A549 (cell line): ENCODE data around the gene PRDM12. TPM values are rescaled to one million over a fixed set of nuclear protein-coding genes. Genes with fewer than 3 reads are reported as not detected.

Source experiments
- ATAC-seq, 2 experiments: fragments of 200-7000 bp in 1 of 2; fragments of >200 bp in 1 of 2; cut with Nextera tagmentation in 1 of 2; cut with Tn5 transposase in 1 of 2; 3 replicates each; pipeline versions ENCODE4 v1.8.0 to v1.9.1; 2018 to 2020; ENCODE audit warnings: mild to moderate bottlenecking in 1 of 2, moderate library complexity in 1 of 2
- CTCF ChIA-PET: fragments of 300-600 bp; sonication (Branson Sonifier 250); formaldehyde crosslinking; extraction: SDS; loops from one replicate; lab custom pipeline; 2021; ENCODE audit warnings: antibody characterized with exemption, inconsistent platforms; lab: Yijun Ruan, JAX
- POLR2A ChIA-PET: fragments of 350-600 bp; formaldehyde crosslinking; extraction: SDS; loops from one replicate; lab custom pipeline; 2021; ENCODE audit warnings: antibody characterized with exemption, inconsistent platforms; lab: Yijun Ruan, JAX
- DNase-seq, 2 experiments: peaks; one replicate each; pipeline versions ENCODE4 v3.0.0 to v3.0.0-alpha.2; 2011 to 2016; ENCODE audit warnings: low read depth in 1 of 2, low spot score in 1 of 2
- FAIRE-seq: peaks from 2 replicates; lab custom pipeline; 2011; peaks lifted over from hg19 to GRCh38; lab: Jason Lieb, UNC
- H3K27ac ChIP-seq, 2 experiments: fragments of >200 bp; sonication (Bioruptor Twin); formaldehyde crosslinking; 3 replicates each; pipeline ENCODE4 v1.5.1; 2016 to 2017
- H3K4me1 ChIP-seq: fragments of >200 bp; sonication (Bioruptor Twin); formaldehyde crosslinking; 3 replicates; pipeline ENCODE4 v1.6.1; 2016
- H3K4me2 ChIP-seq: fragments of >200 bp; sonication (Bioruptor Twin); formaldehyde crosslinking; 3 replicates; pipeline ENCODE4 v1.6.1; 2016
- H3K4me3 ChIP-seq: fragments of >200 bp; sonication (Bioruptor Twin); formaldehyde crosslinking; 3 replicates; pipeline ENCODE4 v1.5.1; 2016
- H3K9me3 ChIP-seq: fragments of >200 bp; sonication (Bioruptor Twin); formaldehyde crosslinking; 3 replicates; pipeline ENCODE4 v1.6.1; 2016
- BHLHE40 ChIP-seq: IDR thresholded peaks from 2 replicates; pipeline ENCODE4 v1.6.1; 2012; ENCODE audit warnings: low read depth, low read length, inconsistent platforms
- CBX8 ChIP-seq: fragments of 200-600 bp; sonication (generic); IDR thresholded peaks from 2 replicates; pipeline ENCODE4 v1.6.1; 2016
- CHD2 ChIP-seq: fragments of 150-350 bp; IDR thresholded peaks from 2 replicates; pipeline ENCODE4 v1.6.1; 2014; ENCODE audit warnings: low read length; ENCODE audit not compliant: partially characterized antibody
- EHF ChIP-seq: fragments of 250-450 bp; sonication (Bioruptor Pico); IDR thresholded peaks from 2 replicates; pipeline ENCODE4 v1.5.0; 2020; ENCODE audit warnings: mild to moderate bottlenecking
- ESRRA ChIP-seq: fragments of 150-350 bp; IDR thresholded peaks from 2 replicates; pipeline ENCODE4 v1.6.1; 2014; ENCODE audit warnings: mild to moderate bottlenecking, low read length, borderline replicate concordance
- FOSB ChIP-seq: fragments of 250-450 bp; sonication (Bioruptor Pico); IDR thresholded peaks from 2 replicates; pipeline ENCODE4 v1.5.0; 2020; ENCODE audit warnings: mild to moderate bottlenecking, moderate library complexity
- HDAC2 ChIP-seq: fragments of 200-600 bp; sonication (generic); IDR thresholded peaks from 2 replicates; pipeline ENCODE4 v1.6.1; 2016
- HOXB13 ChIP-seq: fragments of 250-450 bp; sonication (Bioruptor Pico); IDR thresholded peaks from 2 replicates; pipeline ENCODE4 v1.5.0; 2020; ENCODE audit warnings: low read depth, mild to moderate bottlenecking, moderate library complexity
- JUN ChIP-seq, 2 experiments: fragments of >200 bp; sonication (Bioruptor Twin); formaldehyde crosslinking; IDR thresholded peaks; 2 replicates in 1 of 2; 3 replicates in 1 of 2; pipeline ENCODE4 v1.6.1; 2016 to 2017
- KDM5A ChIP-seq: fragments of 200-600 bp; sonication (generic); IDR thresholded peaks from 2 replicates; pipeline ENCODE4 v1.6.1; 2016; ENCODE audit warnings: antibody characterized with exemption, mild to moderate bottlenecking
- MAZ ChIP-seq: fragments of 150-350 bp; IDR thresholded peaks from 2 replicates; pipeline ENCODE4 v1.6.1; 2014; ENCODE audit warnings: antibody characterized with exemption, low read depth, low read length, borderline replicate concordance
- MYC ChIP-seq: IDR thresholded peaks from 2 replicates; pipeline ENCODE4 v1.6.1; 2012; ENCODE audit warnings: mild to moderate bottlenecking, inconsistent platforms, low read length, improper control_type of control experiment, borderline replicate concordance
- NFE2L2 ChIP-seq: fragments of 150-350 bp; conservative IDR thresholded peaks from 2 replicates; pipeline ENCODE4 v1.6.1; 2014; ENCODE audit warnings: low read length
- NR3C1 ChIP-seq: fragments of >200 bp; sonication (Bioruptor Twin); formaldehyde crosslinking; IDR thresholded peaks from 3 replicates; pipeline ENCODE4 v1.6.1; 2017
- PHF8 ChIP-seq: fragments of 200-600 bp; sonication (generic); IDR thresholded peaks from 2 replicates; pipeline ENCODE4 v1.6.1; 2016; ENCODE audit warnings: low read depth, mild to moderate bottlenecking, antibody characterized with exemption, moderate library complexity, borderline replicate concordance
- POLR2A ChIP-seq: IDR thresholded peaks from 2 replicates; pipeline ENCODE4 v1.6.1; 2012; ENCODE audit warnings: mild to moderate bottlenecking, low read length
- RAD21 ChIP-seq, 2 experiments: fragments of >200 bp in 1 of 2; sonication (Bioruptor Twin) in 1 of 2; formaldehyde crosslinking in 1 of 2; IDR thresholded peaks in 1 of 2; conservative IDR thresholded peaks in 1 of 2; 2 replicates in 1 of 2; 3 replicates in 1 of 2; pipeline ENCODE4 v1.6.1; 2012 to 2018; ENCODE audit warnings: inconsistent platforms in 1 of 2
- RARB ChIP-seq: fragments of 250-450 bp; sonication (Bioruptor Pico); IDR thresholded peaks from 2 replicates; pipeline ENCODE4 v1.8.0; 2021; ENCODE audit warnings: mild to moderate bottlenecking, moderate library complexity
- RCOR1 ChIP-seq: fragments of 150-350 bp; IDR thresholded peaks from 2 replicates; pipeline ENCODE4 v1.6.1; 2014; ENCODE audit warnings: antibody characterized with exemption, low read length, low read depth
- SMC3 ChIP-seq: fragments of >200 bp; sonication (Bioruptor Twin); formaldehyde crosslinking; IDR thresholded peaks from 3 replicates; pipeline ENCODE4 v1.6.1; 2018; ENCODE audit warnings: inconsistent platforms
- TFCP2L1 ChIP-seq: fragments of 250-450 bp; sonication (Bioruptor Pico); IDR thresholded peaks from 2 replicates; pipeline ENCODE4 v1.5.0; 2021; ENCODE audit warnings: mild to moderate bottlenecking
- WGBS: methylation state at CpG from one replicate; pipeline ENCODE4 v1.1.6; 2017; ENCODE audit errors: missing lambda C conversion rate; 5-methylcytosine and 5-hydroxymethylcytosine counted together
- polyA plus RNA-seq, 4 experiments: library from polyadenylated mRNA; depleted of rRNA in 3 of 4; stranded (reverse); fragments of >200 nt; fragmentation: RNase III in 1 of 4; extraction: RNeasy Plus Mini Kit Qiagen cat#74134 plus additional on column Dnase treatment in 1 of 4; gene quantifications; 2 replicates in 3 of 4; 3 replicates in 1 of 4; pipeline ENCODE4 v1.2.3, GENCODE V29; 2011 to 2017
- TF ChIP-seq, protein P1 (sequence below): IDR thresholded peaks from 2 replicates; pipeline ENCODE4 v1.6.1; 2012; ENCODE audit warnings: low read depth, borderline replicate concordance
- TF ChIP-seq, protein P2 (sequence below): fragments of >200 bp; sonication (Bioruptor Twin); formaldehyde crosslinking; IDR thresholded peaks from 2 replicates; pipeline ENCODE4 v1.6.1; 2016
- TF ChIP-seq, protein P3 (sequence below): fragments of 450-650 bp; IDR thresholded peaks from 2 replicates; pipeline ENCODE4 v1.6.1; 2014; ENCODE audit warnings: antibody characterized with exemption
- TF ChIP-seq, protein P4 (sequence below): fragments of 250-450 bp; sonication (Bioruptor Pico); IDR thresholded peaks from 2 replicates; pipeline ENCODE4 v1.5.0; 2020; ENCODE audit warnings: low read depth, mild to moderate bottlenecking, moderate library complexity
- TF ChIP-seq, protein P5 (sequence below): IDR thresholded peaks from 2 replicates; pipeline ENCODE4 v1.6.1; 2012

Gene PRDM12
- polyA plus RNA-seq, 2 of the 4 experiments (the other 2 are of a cell fraction): 0.09 to 0.17 TPM

DNA sequence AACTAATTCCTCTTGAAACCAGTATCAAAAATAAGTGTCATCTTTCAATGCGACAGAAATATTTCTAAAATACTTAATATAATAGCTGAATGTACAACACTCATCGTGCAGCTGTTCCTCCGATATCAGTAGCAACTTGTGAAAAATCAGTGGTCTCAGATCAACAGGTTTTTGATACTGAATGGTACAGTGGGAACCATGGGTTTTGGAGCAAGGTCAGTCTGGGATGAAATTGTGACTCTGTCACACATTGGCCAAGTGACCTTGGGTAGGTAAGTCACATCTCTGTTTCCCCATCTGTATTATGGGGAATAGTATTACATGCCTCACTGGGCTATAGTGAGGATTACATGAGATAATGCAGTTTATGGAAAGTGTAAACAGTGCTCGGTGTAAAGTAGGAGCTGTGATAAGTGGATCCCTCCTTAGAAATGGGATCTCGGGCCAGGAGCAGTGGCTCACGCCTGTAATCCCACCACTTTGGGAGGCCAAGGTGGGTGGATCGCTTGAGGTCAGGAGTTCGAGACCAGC, 46.5 kb downstream of the PRDM12 start:
- no peak for TF ChIP-seq NFE2L2
- TF ChIP-seq RCOR1: no peak
- TF ChIP-seq KDM5A: no peak
- no peak for TF ChIP-seq NR3C1
- no peak for TF ChIP-seq MAZ
- TF ChIP-seq HDAC2: no peak
- TF ChIP-seq HOXB13: no peak
- 91% methylated on average over 8 of the region's 8 CpGs for WGBS
- Histone ChIP-seq H3K4me3 (no peak overlapping the region), H3K27ac (no peak overlapping the region), H3K4me1 (peaks cover 32% of the 10 kb centered on the region; the same call in 2 of the 3 replicates), H3K9me3 (no peaks in the 10 kb centered on the region), H3K4me2 (no peak overlapping the region)
- CTCF ChIA-PET: interaction anchor here (0.6 to 10.8 kb wide), 8 partner anchors 10 to 223 kb away, joined by 3 to 176 read pairs (median 24); partner anchors contain the start of gene EXOSC2
- POLR2A ChIA-PET: no interaction called here
- FAIRE-seq (no peak), ATAC-seq (no peak), DNase-seq (no peak)

DNA sequence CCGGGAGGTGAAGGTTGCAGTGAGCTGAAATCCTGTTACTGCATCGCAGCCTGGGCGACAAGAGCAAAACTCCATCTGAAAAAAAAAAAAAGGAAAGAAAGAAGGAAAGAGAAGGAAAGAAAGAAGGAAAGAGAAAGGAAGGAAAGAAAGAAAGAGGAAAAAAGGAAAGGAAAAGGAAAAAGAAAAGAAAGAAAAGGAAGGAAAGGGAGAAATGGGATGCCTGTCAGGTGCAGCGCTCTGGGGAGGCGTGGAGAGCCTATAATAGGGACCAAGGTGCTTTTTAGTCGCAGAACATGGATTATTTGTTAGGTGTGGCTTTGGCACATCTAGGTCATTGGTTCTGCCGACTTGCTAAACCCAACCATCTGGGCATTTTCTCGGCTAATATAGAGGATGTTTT, 47.1 kb downstream of the PRDM12 start:
- H3K27ac ChIP-seq: no peak overlapping the region
- ATAC-seq: no peak
- WGBS: 91% methylated on average over 8 of the region's 8 CpGs
- no peak for DNase-seq
- ChIA-PET CTCF (interaction anchor here (1.2 to 9.0 kb wide), 3 partner anchors 11 to 153 kb away, joined by 3 to 176 read pairs (median 37); no protein-coding TSS in a partner anchor), POLR2A (no interaction called here)
- H3K4me3 ChIP-seq: no peak overlapping the region
- FAIRE-seq: no peak
- no peak for TF ChIP-seq EHF (CRISPR knock-in tag)
- no peak for TF ChIP-seq CBX8
- TF ChIP-seq BHLHE40: no peak
- no peak for TF ChIP-seq TFCP2L1 (CRISPR knock-in tag)
- TF ChIP-seq, protein P1, sequence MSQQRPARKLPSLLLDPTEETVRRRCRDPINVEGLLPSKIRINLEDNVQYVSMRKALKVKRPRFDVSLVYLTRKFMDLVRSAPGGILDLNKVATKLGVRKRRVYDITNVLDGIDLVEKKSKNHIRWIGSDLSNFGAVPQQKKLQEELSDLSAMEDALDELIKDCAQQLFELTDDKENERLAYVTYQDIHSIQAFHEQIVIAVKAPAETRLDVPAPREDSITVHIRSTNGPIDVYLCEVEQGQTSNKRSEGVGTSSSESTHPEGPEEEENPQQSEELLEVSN: no peak
- TF ChIP-seq, protein P2, sequence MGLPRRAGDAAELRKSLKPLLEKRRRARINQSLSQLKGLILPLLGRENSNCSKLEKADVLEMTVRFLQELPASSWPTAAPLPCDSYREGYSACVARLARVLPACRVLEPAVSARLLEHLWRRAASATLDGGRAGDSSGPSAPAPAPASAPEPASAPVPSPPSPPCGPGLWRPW: no peak
- no peak for TF ChIP-seq RARB (CRISPR knock-in tag)
- no peak for TF ChIP-seq FOSB
- no peak for TF ChIP-seq MAZ
- no peak for TF ChIP-seq RCOR1
- TF ChIP-seq NFE2L2: no peak
- TF ChIP-seq RAD21 (conservative IDR thresholded peaks at IDR 0.05 in 1 of 2, IDR thresholded peaks at IDR 0.05 in 1 of 2): no peak
- no peak for TF ChIP-seq ESRRA
- no peak for TF ChIP-seq CHD2
- H3K4me2 ChIP-seq: no peak overlapping the region; the same call in 2 of the 3 replicates
- H3K4me1 ChIP-seq: peaks cover 33% of the 10 kb centered on the region; the same call in 2 of the 3 replicates
- no peaks in the 10 kb centered on the region for H3K9me3 ChIP-seq

DNA sequence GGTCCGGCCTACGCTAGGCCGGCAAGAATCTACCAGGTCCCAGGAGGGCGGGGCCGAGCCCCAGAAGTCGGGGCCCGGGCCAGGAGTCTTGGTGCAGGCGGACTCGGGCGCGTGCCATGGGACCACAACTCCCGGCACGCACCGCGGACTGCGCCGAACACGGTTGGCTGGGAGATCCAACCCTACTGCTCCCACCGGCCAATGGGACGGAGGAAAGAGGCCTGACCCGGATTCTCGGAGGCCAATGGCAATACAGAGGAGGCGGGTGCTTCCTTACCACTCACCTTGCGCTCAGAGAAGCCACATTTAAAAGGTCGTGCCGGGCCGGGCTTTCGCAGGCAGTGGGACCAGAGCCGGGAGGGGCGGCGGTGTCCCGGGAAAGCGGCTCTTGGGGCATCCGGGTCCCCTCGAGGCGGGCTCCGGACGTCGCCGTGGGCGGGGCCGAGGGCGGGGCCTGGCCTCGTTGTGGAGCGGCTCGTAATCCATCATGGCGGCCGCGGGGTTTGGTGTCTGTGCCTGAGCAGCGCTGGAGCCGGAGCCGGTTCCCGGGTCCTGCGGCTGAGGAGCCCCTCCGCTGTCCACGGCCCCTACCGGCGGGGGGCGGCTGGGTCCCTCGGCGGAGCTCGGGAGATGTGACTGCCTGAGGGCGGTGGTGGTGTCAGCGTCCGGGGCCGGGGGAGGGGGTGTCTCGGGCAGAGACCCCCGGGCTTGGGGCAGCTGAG, 48.3 kb downstream of the PRDM12 start:
- ChIA-PET CTCF (interaction anchor here (1.2 to 4.2 kb wide), 6 partner anchors 12 to 286 kb away, joined by 3 to 47 read pairs (median 4); no protein-coding TSS in a partner anchor), POLR2A (interaction anchor here (0.7 to 1.3 kb wide), 2 partner anchors 19 to 549 kb away, joined by 3 to 5 read pairs; partner anchors contain the start of gene EXOSC2)
- 6% methylated on average over 3 of the region's 68 CpGs for WGBS
- DNase-seq (peak; percentile 99), FAIRE-seq (no peak), ATAC-seq (peak; percentile 98)
- H3K4me2 ChIP-seq: peak overlapping the region; percentile 79
- peak overlapping the region; percentile 90 for H3K4me3 ChIP-seq
- peaks cover 30% of the 10 kb centered on the region; the same call in 2 of the 3 replicates for H3K4me1 ChIP-seq
- H3K27ac ChIP-seq: peak overlapping the region; percentile 95 to 97
- TF ChIP-seq, protein P3, sequence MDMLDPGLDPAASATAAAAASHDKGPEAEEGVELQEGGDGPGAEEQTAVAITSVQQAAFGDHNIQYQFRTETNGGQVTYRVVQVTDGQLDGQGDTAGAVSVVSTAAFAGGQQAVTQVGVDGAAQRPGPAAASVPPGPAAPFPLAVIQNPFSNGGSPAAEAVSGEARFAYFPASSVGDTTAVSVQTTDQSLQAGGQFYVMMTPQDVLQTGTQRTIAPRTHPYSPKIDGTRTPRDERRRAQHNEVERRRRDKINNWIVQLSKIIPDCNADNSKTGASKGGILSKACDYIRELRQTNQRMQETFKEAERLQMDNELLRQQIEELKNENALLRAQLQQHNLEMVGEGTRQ: 0 out of 2 replicates have a peak, but pooled peaks have one; percentile 39
- TF ChIP-seq SMC3 (0 out of 3 replicates have a peak, but pooled peaks have one; percentile 11), KDM5A (0 out of 2 replicates have a peak, but pooled peaks have one; percentile 50), POLR2A (peak; percentile 61), PHF8 (peak; percentile 62; the same call in 1 of the 2 replicates), TFCP2L1 (CRISPR knock-in tag) (0 out of 2 replicates have a peak, but pooled peaks have one; percentile 56), NFE2L2 (no peak), MYC (peak; percentile 55; the same call in 1 of the 2 replicates), JUN (IDR thresholded peaks at IDR 0.05) (peak in 1 of 2 experiments; percentile 70; a peak in 2 of 5 replicates)
- TF ChIP-seq, protein P4, sequence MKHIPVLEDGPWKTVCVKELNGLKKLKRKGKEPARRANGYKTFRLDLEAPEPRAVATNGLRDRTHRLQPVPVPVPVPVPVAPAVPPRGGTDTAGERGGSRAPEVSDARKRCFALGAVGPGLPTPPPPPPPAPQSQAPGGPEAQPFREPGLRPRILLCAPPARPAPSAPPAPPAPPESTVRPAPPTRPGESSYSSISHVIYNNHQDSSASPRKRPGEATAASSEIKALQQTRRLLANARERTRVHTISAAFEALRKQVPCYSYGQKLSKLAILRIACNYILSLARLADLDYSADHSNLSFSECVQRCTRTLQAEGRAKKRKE (CRISPR knock-in tag): no peak
- TF ChIP-seq, protein P5, sequence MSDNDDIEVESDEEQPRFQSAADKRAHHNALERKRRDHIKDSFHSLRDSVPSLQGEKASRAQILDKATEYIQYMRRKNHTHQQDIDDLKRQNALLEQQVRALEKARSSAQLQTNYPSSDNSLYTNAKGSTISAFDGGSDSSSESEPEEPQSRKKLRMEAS: peak; percentile 60
- no peaks in the 10 kb centered on the region for H3K9me3 ChIP-seq
